COLO668 (cell line): ENCODE data around the gene ATF6B.
"Not testable (repeated sequence)": the region's sequence is repeated elsewhere in the genome, so short reads cannot be mapped to it uniquely, and the experiment has no call there.

ENCODE experiments used
- DNase-seq: peaks from one replicate; lab custom pipeline; 2025; ENCODE audit not compliant: unreplicated experiment; lab: John Stamatoyannopoulos, UW

Gene ATF6B

DNA sequence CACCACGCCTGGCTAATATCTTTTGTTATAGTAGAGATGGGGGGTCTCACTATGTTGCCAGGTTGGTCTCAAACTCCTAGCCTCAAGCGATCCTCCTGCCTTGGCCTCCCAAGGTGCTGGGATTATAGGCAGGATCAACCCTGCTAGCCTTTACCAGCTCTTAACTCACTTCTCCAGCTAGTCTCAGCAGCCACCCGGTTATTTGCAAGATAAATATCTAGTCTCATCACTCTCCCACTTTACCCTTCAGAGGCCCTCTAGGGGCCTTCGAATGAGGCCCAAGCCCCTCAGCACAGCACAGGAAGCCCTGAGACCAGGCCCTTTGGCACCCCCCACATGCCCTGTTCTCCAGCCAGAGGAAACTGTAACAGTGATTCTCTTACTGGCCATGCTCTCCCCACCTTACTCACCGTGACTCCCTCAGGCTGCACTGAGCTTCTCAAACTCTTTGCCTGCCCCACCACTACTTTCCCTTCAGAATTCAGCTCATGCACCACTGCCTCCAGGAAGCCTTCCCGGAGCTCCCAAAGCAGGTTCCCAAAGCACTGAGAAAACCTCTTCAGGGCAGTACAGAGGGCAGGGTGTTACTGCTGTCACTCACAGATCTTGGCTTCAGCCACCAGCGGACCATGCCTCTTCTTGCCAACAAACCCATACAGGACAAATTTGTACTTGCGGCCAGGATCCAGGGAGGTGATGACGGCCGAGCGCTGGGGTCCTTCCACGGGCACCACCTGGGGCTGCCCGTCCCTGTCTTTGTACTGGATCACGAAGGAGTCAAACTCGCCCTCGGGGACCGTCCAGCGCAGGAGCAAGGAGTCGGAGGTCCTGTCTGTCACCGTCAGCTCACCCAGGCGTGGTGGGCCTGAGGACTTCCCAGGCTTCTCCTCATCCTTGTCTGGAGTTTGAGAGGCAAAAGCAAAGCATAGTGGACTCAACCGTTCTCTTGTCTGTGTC is 44.0 kb downstream of the ATF6B start:
- no peak for DNase-seq

DNA sequence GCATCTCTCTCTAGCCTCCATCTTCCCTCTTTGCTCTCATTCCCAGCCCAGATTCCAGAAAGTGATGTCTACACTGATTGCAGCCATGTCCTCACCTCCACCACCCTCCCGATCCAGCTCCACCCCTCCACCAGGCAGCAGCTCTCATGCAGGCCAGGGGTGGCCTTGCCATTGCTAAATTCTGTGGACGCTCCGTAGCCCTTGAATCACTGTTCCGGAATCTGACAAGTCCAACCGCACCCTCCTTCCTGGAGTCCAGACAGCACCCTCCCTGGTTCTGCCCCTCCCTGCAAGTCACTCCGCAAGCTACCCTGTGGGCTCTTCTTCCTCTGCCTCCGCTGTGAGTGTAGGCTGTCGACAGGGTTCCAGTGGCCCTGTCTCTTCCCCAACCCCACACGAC is 45.1 kb downstream of the ATF6B start:
- DNase-seq = no peak

DNA sequence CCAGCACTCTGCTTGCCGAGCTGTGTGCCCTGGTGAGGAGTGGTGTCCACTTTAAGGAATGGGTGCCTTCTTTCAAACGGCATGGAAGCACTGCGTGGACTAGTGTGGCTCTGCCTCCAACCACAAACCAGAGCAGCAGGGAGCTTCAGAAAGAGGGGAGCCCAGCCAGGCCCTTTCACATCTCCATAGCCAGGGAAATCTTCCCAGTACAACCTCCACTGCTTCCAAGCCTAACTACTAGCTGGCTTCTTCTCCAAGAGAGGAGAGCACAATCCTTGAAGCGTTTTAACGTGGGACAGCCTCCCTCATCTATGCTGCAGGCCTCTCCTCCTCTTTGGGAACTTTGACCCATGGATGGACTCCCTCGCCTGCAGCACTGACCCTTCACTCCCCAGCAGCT is 45.6 kb downstream of the ATF6B start:
- no peak for DNase-seq

- DNase-seq = no peak
Measured at GRCh38 chr6:32081168-32081990, 46.7 kb downstream of the ATF6B start.

DNA sequence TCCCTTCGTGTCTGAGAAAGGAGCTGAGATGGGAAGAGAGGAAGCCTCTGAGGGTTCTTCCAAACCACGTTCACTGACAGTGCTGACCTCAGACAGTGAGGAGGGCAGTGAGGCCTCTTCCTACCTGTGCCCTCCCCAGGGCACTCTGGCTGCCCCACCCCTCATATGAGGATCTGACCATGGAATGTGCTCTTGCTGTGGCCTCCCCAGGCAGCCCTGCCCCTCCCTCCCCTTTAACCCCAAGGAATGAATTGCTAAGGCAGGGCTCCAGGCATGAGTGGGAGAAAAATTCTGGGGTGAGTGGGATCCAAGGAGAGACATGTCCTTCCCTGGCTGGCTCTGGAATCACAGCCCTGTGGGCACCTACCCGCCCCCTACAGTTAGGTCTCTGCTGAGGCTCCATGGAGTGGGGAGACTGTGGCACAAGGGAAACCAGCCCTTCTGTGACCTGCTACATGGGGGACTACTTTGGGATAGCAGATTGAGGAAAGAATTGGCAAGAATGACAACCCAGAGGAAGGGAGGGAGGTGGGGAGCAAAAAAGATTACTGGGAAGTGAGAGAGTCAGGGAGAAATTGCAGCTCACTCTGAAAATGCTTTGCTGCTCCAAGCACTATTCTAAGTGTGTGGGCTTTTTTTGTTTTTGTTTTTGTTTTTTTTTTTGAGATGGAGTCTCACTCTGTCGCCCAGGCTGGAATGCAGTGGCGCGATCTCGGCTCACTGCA is 48.3 kb downstream of the ATF6B start:
- no peak for DNase-seq

GRCh38 chr6:32076321-32076809 is 51.7 kb downstream of the ATF6B start:
- DNase-seq = no peak

DNA sequence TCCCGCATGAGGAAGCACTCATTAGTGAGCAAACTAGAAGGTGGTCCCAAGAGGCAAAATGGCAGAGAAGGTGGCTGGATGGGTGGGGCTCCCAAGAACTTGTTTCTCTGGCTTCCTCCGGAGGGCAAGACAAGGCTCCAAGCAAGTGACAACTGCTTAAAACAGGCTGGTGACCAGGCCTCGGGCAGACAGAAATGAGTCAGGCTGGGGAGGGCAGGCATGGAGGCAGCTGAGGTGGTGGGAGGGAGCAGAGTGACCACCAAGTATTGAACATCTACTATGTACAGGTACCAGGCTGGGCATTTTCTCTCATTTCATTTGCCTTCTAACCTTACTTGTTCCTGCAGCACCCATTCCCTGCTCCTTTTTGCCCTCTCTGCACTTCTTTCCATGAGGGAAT is 52.3 kb downstream of the ATF6B start:
- no peak for DNase-seq

DNA sequence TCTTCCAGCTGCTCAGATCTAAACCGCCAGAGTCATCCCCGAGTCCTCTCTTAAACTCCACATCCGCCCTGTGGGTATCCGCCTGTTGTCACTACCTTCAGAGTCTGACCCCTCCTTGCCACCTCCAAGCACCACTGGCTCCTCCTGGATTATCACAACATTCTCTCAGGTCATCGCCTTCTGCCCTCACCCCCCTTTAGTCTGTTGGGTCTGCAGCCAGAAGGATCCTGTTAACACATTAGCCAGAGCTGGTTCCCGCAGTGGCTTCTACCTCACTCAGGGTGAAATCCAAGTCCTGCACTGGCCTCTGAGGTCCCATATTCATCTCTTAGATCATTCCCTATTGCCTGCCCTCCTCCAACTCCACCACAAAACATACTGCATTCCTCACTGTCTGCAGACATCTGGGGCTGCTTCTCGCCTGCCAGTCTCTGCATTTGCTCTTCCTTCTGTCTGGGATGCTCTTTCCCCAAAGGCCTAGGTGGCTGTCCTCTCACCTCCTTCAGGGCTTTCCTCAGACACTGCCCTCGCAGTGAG is 53.0 kb downstream of the ATF6B start:
- no peak for DNase-seq

DNA sequence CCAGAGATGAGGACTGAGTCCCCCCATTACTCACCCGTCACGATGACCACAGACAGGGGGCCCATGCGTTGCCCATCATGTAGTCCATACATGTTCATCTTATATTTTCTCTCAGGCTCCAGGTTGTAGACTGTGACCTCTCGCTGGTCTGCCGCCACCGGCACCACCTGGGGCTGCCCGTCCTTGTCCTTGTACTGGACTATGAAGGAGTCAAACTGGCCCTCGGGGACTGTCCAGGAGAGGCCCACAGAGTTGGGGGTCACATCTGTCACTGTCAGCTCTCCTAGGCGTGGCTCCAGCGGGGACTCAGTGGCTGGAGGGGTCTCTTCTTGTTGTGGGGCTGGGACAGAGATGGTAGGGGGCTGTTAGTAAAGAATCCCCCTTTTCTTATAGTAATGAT is 54.4 kb downstream of the ATF6B start:
- no peak for DNase-seq

GRCh38 chr6:32073101-32073500 is 54.9 kb downstream of the ATF6B start:
- DNase-seq = no peak

- DNase-seq = no peak
Measured at GRCh38 chr6:32070814-32071543, 57.1 kb downstream of the ATF6B start.

GRCh38 chr6:32069878-32070515 is 58.0 kb downstream of the ATF6B start:
- DNase-seq = no peak

DNA sequence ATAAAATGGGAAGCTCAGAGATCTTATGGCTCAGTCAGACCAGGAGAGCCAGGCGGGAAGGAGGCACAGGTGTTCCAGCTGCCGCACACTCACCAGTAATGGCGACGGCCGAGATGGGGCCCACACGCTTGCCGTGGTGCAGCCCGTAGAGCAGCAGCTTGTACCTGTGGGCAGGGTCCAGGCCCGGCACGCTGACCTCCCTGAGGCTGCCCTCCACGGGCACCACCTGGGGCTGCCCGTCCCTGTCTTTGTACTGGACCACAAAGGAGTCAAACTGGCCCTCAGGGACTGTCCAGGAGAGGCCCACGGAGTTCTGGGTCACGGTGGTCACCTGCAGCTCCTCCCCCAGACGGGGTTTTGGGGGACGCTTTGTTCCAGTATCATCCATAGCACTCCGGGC is 58.6 kb downstream of the ATF6B start:
- no peak for DNase-seq

DNA sequence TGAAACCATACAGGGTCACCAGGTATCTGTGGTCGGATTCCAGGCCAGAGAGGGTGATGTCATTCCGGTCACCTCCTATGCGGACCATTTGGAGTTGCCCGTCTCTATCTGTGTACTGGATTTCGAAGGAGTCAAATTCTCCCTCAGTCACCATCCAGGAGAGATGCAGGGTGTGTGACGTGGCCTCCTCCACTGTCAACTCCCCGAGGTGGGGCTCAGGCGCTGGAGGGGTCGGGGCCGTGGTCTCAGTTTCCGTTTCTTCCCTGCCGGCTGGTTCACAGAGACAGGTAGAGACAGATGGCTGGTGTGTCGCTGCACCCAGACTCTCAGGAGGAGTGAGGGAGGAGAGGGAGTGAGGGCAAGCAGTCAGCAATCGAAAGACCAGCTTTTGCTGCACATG is 59.2 kb downstream of the ATF6B start:
- DNase-seq = no peak

DNA sequence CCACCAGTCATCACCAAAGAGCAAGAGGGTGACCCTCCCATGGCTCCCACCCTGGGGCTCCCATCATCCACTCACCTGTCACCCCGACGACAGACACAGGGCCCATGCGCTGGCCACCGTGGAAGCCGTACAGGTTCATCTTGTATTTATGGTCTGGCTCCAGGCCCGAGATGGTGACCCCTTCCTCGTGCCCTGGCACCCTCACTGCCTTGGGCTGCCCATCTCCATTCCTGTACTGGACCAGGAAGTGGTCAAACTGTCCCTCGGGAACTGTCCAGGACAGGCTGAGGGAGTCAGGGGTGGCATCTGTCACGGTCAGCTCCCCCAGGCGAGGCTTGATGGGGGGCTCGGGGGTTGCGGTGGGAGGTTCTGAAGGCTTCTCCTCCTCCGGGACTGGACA is 59.7 kb downstream of the ATF6B start:
- DNase-seq = not testable (repeated sequence)

- not testable (repeated sequence) for DNase-seq
Measured at GRCh38 chr6:32067521-32067920, 60.5 kb downstream of the ATF6B start.
